Astrocyte (in vitro differentiated cells and primary cell): ENCODE measurements around the gene HEATR5A.

Experiments
- CTCF ChIP-seq: IDR thresholded peaks from 2 replicates; pipeline ENCODE4 v1.5.1; 2011; ENCODE audit warnings: low read depth, mild to moderate bottlenecking, inconsistent platforms, low read length, moderate library complexity; ENCODE audit not compliant: insufficient read depth
- EZH2 ChIP-seq: IDR thresholded peaks from 2 replicates; pipeline ENCODE4 v1.6.1; 2012; ENCODE audit warnings: mild to moderate bottlenecking, low read length, inconsistent platforms; ENCODE audit not compliant: insufficient read depth

GRCh38 chr14:31319701-31320100, 100.6 kb downstream of the HEATR5A start:
- TF ChIP-seq CTCF = no peak
- TF ChIP-seq EZH2 = no peak
